Keratinocyte (primary cell): ENCODE measurements around the gene PNKP. TPM values are rescaled to one million over a fixed set of nuclear protein-coding genes. Genes with fewer than 3 reads are reported as not detected.

Experiments
- DNase-seq: peaks from one replicate; pipeline ENCODE4 v3.0.0-alpha.2; 2011; ENCODE audit warnings: low read depth, missing footprints, low spot score
- FAIRE-seq: peaks from 2 replicates; lab custom pipeline; 2011; peaks lifted over from hg19 to GRCh38; lab: Jason Lieb, UNC
- H2AFZ ChIP-seq: 2 replicates; pipeline ENCODE4 v1.6.0; 2012; ENCODE audit warnings: low read length, control low read depth, inconsistent platforms; ENCODE audit not compliant: control insufficient read depth
- H3K27ac ChIP-seq: 2 replicates; pipeline ENCODE4 v1.5.1; 2011; ENCODE audit warnings: low read length; ENCODE audit not compliant: control insufficient read depth, insufficient read depth
- H3K27me3 ChIP-seq: 3 replicates; pipeline ENCODE4 v1.6.0; 2011; ENCODE audit warnings: low read length; ENCODE audit not compliant: control insufficient read depth, insufficient read depth; ENCODE audit errors: extremely low read depth
- H3K36me3 ChIP-seq, 2 experiments: 2 replicates in 1 of 2; 3 replicates in 1 of 2; pipeline ENCODE4 v1.5.1; 2011; ENCODE audit warnings: low read length in 2 of 2, mild to moderate bottlenecking in 1 of 2; ENCODE audit not compliant: control insufficient read depth in 2 of 2, insufficient read depth in 2 of 2; ENCODE audit errors: extremely low read depth in 1 of 2
- H3K4me1 ChIP-seq: 3 replicates; pipeline ENCODE4 v1.5.1; 2011; ENCODE audit warnings: low read length; ENCODE audit not compliant: control insufficient read depth, insufficient read depth; ENCODE audit errors: extremely low read depth
- H3K4me2 ChIP-seq: 3 replicates; pipeline ENCODE4 v1.6.0; 2011; ENCODE audit warnings: low read depth, low read length; ENCODE audit not compliant: control insufficient read depth, insufficient read depth; ENCODE audit errors: extremely low read depth
- H3K4me3 ChIP-seq, 3 experiments: fragments of 200-600 bp in 1 of 3; sonication (generic) in 1 of 3; 2 replicates in 2 of 3; 3 replicates in 1 of 3; pipeline ENCODE4 v1.5.1; 2011 to 2016; ENCODE audit warnings: low read length in 3 of 3, mild to moderate bottlenecking in 3 of 3, control low read depth in 2 of 3, inconsistent platforms in 1 of 3, low read depth in 1 of 3, mixed read lengths in 1 of 3, mixed run types in 1 of 3, moderate library complexity in 1 of 3; ENCODE audit not compliant: control insufficient read depth in 2 of 3, insufficient read depth in 2 of 3; ENCODE audit errors: extremely low read depth in 1 of 3
- H3K79me2 ChIP-seq: 2 replicates; pipeline ENCODE4 v1.6.0; 2012; ENCODE audit warnings: low read length; ENCODE audit not compliant: control insufficient read depth, insufficient read depth
- H3K9ac ChIP-seq: 3 replicates; pipeline ENCODE4 v1.6.0; 2011; ENCODE audit warnings: low read length; ENCODE audit not compliant: control insufficient read depth, insufficient read depth; ENCODE audit errors: extremely low read depth
- H3K9me1 ChIP-seq: 3 replicates; pipeline ENCODE4 v1.6.0; 2011; ENCODE audit warnings: low read length; ENCODE audit not compliant: control insufficient read depth, insufficient read depth; ENCODE audit errors: extremely low read depth
- H3K9me3 ChIP-seq: 2 replicates; pipeline ENCODE4 v1.5.1; 2012; ENCODE audit warnings: low read depth, low read length; ENCODE audit not compliant: control insufficient read depth
- H4K20me1 ChIP-seq: 3 replicates; pipeline ENCODE4 v1.6.0; 2011; ENCODE audit warnings: low read length; ENCODE audit not compliant: control insufficient read depth, insufficient read depth; ENCODE audit errors: extremely low read depth
- CTCF ChIP-seq, 3 experiments: IDR thresholded peaks in 1 of 3; conservative IDR thresholded peaks in 1 of 3; optimal IDR thresholded peaks in 1 of 3; 2 replicates in 2 of 3; 3 replicates in 1 of 3; pipeline versions ENCODE3 to v1.5.1; 2011; ENCODE audit warnings: low read length in 3 of 3, mild to moderate bottlenecking in 3 of 3, moderate library complexity in 2 of 3, control low read depth in 1 of 3, inconsistent platforms in 1 of 3; ENCODE audit not compliant: insufficient read depth in 2 of 3; ENCODE audit errors: extremely low read depth in 1 of 3
- EZH2 ChIP-seq: IDR thresholded peaks from one replicate; pipeline ENCODE4 v1.6.1; 2012; ENCODE audit warnings: inconsistent platforms, mild to moderate bottlenecking, low read length, moderate library complexity
- dilution Hi-C: fragments of 300-500 bp; cut with MboI; formaldehyde crosslinking; loops from one replicate; pipeline ENCODE4 v1.7.0; 2020; ENCODE audit warnings: low sequenced_read_pairs; ENCODE audit not compliant: extremely low pct_ligation_motif_present
- polyA plus RNA-seq, 5 experiments: library from polyadenylated mRNA; depleted of rRNA in 3 of 5; stranded (reverse) in 3 of 5; stranded (forward) in 1 of 5; unstranded in 1 of 5; fragments of >200 nt; gene quantifications; 1 replicate in 1 of 5; 2 replicates in 3 of 5; 3 replicates in 1 of 5; pipeline versions ENCODE4 v1.2.1 to v1.2.3, GENCODE V29; 2011 to 2012; ENCODE audit warnings: missing spikeins in 2 of 5, low read depth in 1 of 5, low replicate concordance in 1 of 5

The PNKP gene
- polyA plus RNA-seq, 1 donor (not counting 4 experiments of a cell fraction or from before 2014, with no cell fraction given), result 19.3 TPM

- Histone ChIP-seq H3K9me1 (no peaks in the 10 kb centered on the region), H3K4me3 (no peak overlapping the region), H4K20me1 (no peaks in the 10 kb centered on the region), H2AFZ (no peak overlapping the region), H3K4me2 (no peak overlapping the region), H3K79me2 (peaks cover 11% of the 10 kb centered on the region), H3K36me3 (peaks cover 14 to 39% of the 10 kb centered on the region in 2 experiments), H3K9me3 (no peaks in the 10 kb centered on the region), H3K27ac (no peak overlapping the region), H3K4me1 (no peaks in the 10 kb centered on the region), H3K27me3 (no peaks in the 10 kb centered on the region), H3K9ac (no peak overlapping the region)
- FAIRE-seq (no peak), DNase-seq (no peak)
- no peak for TF ChIP-seq EZH2
- no peak for TF ChIP-seq CTCF (optimal IDR thresholded peaks at IDR 0.05 in 1 of 3, IDR thresholded peaks at IDR 0.05 in 1 of 3, conservative IDR thresholded peaks at IDR 0.05 in 1 of 3; ENCODE audit: extremely low read depth in 1 of 3, insufficient read depth in 2 of 3, low read length in 3 of 3)
- dilution Hi-C loops, result no loop called here
Measured at GRCh38 chr19:49827034-49827433, 40.3 kb downstream of the PNKP start.

GRCh38 chr19:49824662-49825061 lies 42.7 kb downstream of the PNKP start:
- H2AFZ ChIP-seq, result no peak overlapping the region
- H3K9me3 ChIP-seq, result no peaks in the 10 kb centered on the region
- DNase-seq, result no peak
- H3K9me1 ChIP-seq, result no peaks in the 10 kb centered on the region
- dilution Hi-C loops, result no loop called here
- no peaks in the 10 kb centered on the region for H4K20me1 ChIP-seq
- no peaks in the 10 kb centered on the region for H3K27me3 ChIP-seq
- no peak overlapping the region for H3K4me2 ChIP-seq
- peaks cover 10 to 26% of the 10 kb centered on the region in 2 experiments for H3K36me3 ChIP-seq
- H3K79me2 ChIP-seq, result peaks cover 21% of the 10 kb centered on the region
- no peak overlapping the region for H3K9ac ChIP-seq
- no peak overlapping the region for H3K27ac ChIP-seq
- H3K4me3 ChIP-seq, result no peak overlapping the region
- FAIRE-seq, result no peak
- TF ChIP-seq CTCF (optimal IDR thresholded peaks at IDR 0.05 in 1 of 3, IDR thresholded peaks at IDR 0.05 in 1 of 3, conservative IDR thresholded peaks at IDR 0.05 in 1 of 3; ENCODE audit: extremely low read depth in 1 of 3, insufficient read depth in 2 of 3, low read length in 3 of 3), result no peak
- TF ChIP-seq EZH2, result no peak
- no peaks in the 10 kb centered on the region for H3K4me1 ChIP-seq
